ENCODE results near the gene SMYD4. TPM values are rescaled to one million over a fixed set of nuclear protein-coding genes. Genes with fewer than 3 reads are reported as not detected.
A peak's percentile ranks its signal among the peaks of the same experiment; 100 is the strongest.

SMYD4 gene
- total and polyA plus RNA-seq, 9 donors = 8.5 to 22.0 (median 16.3) TPM

GRCh38 chr17:1752425-1753262, 77.1 kb downstream of the SMYD4 start:
- Histone ChIP-seq H3K27ac (no peak overlapping the region), H3K27me3 (no peaks in the 10 kb centered on the region), H3K4me1 (ENCODE audit: insufficient read depth) (peaks cover 8% of the 10 kb centered on the region), H3K4me3 (no peak overlapping the region), H3K9me3 (no peaks in the 10 kb centered on the region), H3K36me3 (no peaks in the 10 kb centered on the region)
- TF ChIP-seq POLR2A (IDR thresholded peaks at IDR 0.05) (no peak), EP300 (IDR thresholded peaks at IDR 0.05) (no peak), CTCF (IDR thresholded peaks at IDR 0.05) (no peak)
- 66 to 76% (median 74%) methylated on average over 18 of the region's 18 CpGs for WGBS, 3 donors
- intact Hi-C loops (cut with DNase I) = no loop called here
- DNase-seq = no peak

DNA sequence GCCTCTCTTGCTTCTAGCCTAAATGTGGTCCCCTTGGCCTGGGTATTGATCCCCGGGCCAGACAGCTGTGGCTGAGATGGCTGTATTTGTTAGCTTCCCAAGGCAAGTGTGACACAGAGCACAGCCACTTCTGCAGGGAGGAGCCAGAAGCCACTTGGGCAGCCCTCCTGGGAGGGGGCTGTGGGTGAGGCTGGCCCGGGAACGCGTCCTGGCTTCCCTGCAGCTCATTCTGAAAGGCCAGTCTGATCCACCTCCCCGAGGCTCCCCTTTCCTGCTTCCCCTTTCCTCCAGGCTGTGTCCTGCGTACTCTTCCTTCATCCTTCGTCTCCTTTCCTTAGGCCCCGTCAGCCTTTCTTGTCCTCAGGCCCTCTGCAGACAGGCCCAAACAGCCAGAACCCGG, 79.1 kb downstream of the SMYD4 start:
- no peaks in the 10 kb centered on the region for H3K9me3 ChIP-seq

DNA sequence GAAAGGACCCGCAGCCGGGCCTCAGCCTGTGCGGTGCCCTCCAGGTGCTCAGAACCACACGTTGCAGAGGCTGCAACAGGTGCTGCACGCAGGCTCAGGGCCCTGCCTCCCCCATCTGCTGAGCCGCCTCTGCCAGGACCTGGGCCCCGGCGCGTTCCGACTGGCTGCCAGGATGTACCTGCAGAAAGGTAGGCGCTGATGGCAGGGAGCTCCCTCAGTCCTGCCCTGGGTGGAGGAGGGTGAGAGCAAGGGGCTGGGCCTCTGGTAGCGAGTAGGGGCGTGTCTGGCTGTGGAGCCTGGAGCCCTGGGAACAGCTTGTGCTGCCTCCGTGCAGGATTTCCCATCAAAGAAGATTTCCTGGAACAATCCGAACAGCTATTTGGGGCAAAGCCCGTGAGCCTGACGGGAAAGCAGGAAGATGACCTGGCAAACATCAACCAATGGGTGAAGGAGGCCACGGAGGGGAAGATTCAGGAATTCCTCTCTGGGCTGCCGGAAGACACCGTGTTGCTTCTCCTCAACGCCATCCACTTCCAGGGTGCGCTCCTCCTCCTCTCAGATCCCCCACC, 82.6 kb downstream of the SMYD4 start:
- no peaks in the 10 kb centered on the region for H3K27me3 ChIP-seq
- H3K4me1 ChIP-seq (ENCODE audit: insufficient read depth) = peaks cover 10% of the 10 kb centered on the region
- no peaks in the 10 kb centered on the region for H3K36me3 ChIP-seq
- no peaks in the 10 kb centered on the region for H3K9me3 ChIP-seq
- WGBS, 3 donors = 69 to 78% (median 71%) methylated on average over 22 of the region's 22 CpGs
- peak overlapping the region in 1 of 2 donors; percentile 20 for H3K27ac ChIP-seq
- intact Hi-C loops (cut with DNase I) = no loop called here
- DNase-seq = peak in 2 of 5 donors; percentile 67 to 80
- TF ChIP-seq EP300 (IDR thresholded peaks at IDR 0.05) = peak; percentile 97
- TF ChIP-seq CTCF (IDR thresholded peaks at IDR 0.05) = no peak
- no peak overlapping the region for H3K4me3 ChIP-seq

More for the DNA sequence above, 79.1 kb downstream of the SMYD4 start:
- WGBS, 3 donors = 77 to 91% (median 88%) methylated on average over 9 of the region's 9 CpGs
- intact Hi-C loops (cut with DNase I) = no loop called here
- Histone ChIP-seq H3K4me1 (ENCODE audit: insufficient read depth) (peaks cover 7% of the 10 kb centered on the region), H3K4me3 (no peak overlapping the region), H3K36me3 (no peaks in the 10 kb centered on the region), H3K27me3 (no peaks in the 10 kb centered on the region), H3K27ac (no peak overlapping the region)
- TF ChIP-seq POLR2A (IDR thresholded peaks at IDR 0.05) (no peak), CTCF (IDR thresholded peaks at IDR 0.05) (no peak), EP300 (IDR thresholded peaks at IDR 0.05) (no peak)
- no peak for DNase-seq

DNA sequence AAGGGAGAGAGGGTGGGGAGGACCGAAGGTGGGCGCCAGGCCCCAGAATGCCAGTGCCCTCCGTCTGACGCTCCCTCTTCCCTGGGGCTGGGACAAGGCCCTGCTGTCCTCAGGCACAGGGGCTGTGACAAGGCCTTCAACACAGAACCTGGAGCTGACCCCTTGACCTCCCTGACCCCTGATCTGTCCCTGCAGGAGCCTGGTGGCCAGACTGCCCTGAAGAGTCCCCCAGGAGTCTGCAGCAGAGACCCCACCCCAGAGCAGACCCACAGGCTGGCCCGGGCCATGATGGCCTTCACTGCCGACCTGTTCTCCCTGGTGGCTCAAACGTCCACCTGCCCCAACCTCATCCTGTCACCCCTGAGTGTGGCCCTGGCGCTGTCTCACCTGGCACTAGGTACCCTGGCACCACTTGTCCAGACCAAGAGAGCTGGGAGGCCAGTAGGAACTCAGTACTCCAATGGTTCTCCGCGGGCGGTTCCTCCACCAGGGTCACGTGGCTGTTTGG, 84.1 kb downstream of the SMYD4 start:
- Histone ChIP-seq H3K4me3 (no peak overlapping the region), H3K27ac (no peak overlapping the region), H3K9me3 (no peaks in the 10 kb centered on the region), H3K36me3 (no peaks in the 10 kb centered on the region), H3K27me3 (no peaks in the 10 kb centered on the region), H3K4me1 (ENCODE audit: insufficient read depth) (peaks cover 10% of the 10 kb centered on the region)
- intact Hi-C loops (cut with DNase I) = no loop called here
- DNase-seq = peak in 1 of 5 donors; percentile 49
- TF ChIP-seq EP300 (IDR thresholded peaks at IDR 0.05) (no peak), POLR2A (IDR thresholded peaks at IDR 0.05) (no peak), CTCF (IDR thresholded peaks at IDR 0.05) (no peak)
- 94 to 97% (median 95%) methylated on average over 12 of the region's 12 CpGs for WGBS, 3 donors
